Measurements from ENCODE around the gene TRMT44.

The TRMT44 gene

GRCh38 chr4:8439914-8440491, 574 bp upstream of the TRMT44 start:
- H3K9me3 Mint-ChIP-seq: no peaks in the 10 kb centered on the region
- peak overlapping the region; percentile 91 to 99 for H3K4me3 Mint-ChIP-seq
- H3K4me1 Mint-ChIP-seq: peaks cover 81% of the 10 kb centered on the region
- ATAC-seq: peak; percentile 75
- H3K27me3 Mint-ChIP-seq: no peaks in the 10 kb centered on the region
- peak in 1 of 2 donors; percentile 57 for DNase-seq
- H3K27ac Mint-ChIP-seq: peak overlapping the region; percentile 99 to 100

DNA sequence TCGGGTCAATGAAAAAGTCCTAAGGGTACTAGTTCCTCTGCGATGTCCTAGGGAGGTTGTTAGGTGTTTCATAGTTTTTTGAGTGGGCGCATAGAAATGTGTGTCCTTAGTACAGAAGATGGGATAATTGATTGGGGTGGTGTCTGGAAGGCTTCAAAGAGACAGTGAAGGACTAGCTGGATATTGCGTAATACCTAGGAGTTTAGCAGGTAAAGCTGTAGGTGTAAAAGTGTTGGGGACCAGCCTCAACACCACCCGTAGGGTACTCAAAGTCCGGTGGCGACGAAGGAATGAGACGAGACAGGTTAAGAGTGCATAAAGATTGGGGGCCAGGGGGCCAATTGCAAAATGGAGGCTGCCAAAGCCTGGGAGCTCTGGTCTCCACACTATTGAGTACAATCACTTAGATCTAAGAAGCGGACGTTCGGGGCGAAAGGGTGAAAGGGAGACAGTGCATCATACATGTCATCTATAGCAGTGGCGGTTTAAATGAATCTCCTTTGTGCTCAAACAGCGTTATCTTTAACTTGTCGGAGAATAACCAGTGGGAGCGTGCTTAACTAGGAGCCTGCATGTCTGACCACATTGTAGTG, 1.0 kb downstream of the TRMT44 start:
- Mint-ChIP-seq H3K4me1 (peaks cover 78% of the 10 kb centered on the region), H3K27me3 (no peaks in the 10 kb centered on the region), H3K4me3 (peak overlapping the region; percentile 87 to 91), H3K9me3 (no peaks in the 10 kb centered on the region), H3K27ac (peak overlapping the region; percentile 26 to 96)
- no peak for ATAC-seq
- no peak for DNase-seq

DNA sequence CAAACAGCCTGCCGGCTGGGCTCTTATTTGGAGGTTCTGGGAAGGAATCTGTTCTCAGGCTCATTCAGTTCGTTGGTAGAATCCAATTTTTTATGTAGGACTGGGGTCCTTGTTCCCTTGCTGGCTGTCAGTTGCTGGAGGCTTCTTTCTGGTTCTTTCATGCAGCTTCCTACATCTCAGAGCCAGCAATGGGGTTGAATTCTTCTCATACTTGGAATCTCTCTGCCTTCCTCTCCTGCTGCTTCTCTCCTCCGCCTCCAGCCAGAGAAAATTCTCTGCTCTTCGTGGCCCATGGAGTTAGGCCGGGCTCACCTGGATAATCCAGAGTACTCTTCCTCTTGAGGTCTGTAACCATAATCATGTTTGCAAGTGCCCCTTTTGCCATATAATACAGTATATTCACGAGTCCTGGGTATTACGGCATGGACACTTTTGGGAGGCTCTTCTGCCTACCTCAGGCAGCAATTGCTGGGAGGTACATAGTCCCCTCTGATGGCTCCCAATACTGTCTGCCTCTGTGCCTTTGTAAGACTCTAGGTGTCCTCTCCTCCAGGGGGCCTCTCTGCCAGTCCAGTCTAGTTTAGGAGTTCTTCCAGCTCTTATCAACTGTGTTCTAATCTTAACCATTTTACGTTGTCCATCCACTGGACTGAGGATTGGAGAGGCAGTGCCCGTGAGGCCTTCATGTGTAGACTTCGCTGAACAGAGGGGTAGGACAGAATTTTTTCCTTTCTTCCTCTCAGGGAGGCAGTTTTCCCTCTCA, 2.2 kb downstream of the TRMT44 start:
- peaks cover 69% of the 10 kb centered on the region for H3K4me1 Mint-ChIP-seq
- peak overlapping the region in 1 of 2 donors; percentile 23 for H3K27ac Mint-ChIP-seq
- ATAC-seq (no peak), DNase-seq (no peak)
- peak overlapping the region; percentile 53 to 75 for H3K4me3 Mint-ChIP-seq
- H3K9me3 Mint-ChIP-seq: no peaks in the 10 kb centered on the region
- no peaks in the 10 kb centered on the region for H3K27me3 Mint-ChIP-seq

- H3K4me1 Mint-ChIP-seq: peaks cover 59% of the 10 kb centered on the region
- no peaks in the 10 kb centered on the region for H3K9me3 Mint-ChIP-seq
- peak overlapping the region in 1 of 2 donors; percentile 69 for H3K27ac Mint-ChIP-seq
- no peaks in the 10 kb centered on the region for H3K27me3 Mint-ChIP-seq
- peak overlapping the region in 1 of 2 donors; percentile 23 for H3K4me3 Mint-ChIP-seq
- no peak for DNase-seq
- ATAC-seq: no peak
Measured at GRCh38 chr4:8443801-8444200, 3.2 kb downstream of the TRMT44 start.

DNA sequence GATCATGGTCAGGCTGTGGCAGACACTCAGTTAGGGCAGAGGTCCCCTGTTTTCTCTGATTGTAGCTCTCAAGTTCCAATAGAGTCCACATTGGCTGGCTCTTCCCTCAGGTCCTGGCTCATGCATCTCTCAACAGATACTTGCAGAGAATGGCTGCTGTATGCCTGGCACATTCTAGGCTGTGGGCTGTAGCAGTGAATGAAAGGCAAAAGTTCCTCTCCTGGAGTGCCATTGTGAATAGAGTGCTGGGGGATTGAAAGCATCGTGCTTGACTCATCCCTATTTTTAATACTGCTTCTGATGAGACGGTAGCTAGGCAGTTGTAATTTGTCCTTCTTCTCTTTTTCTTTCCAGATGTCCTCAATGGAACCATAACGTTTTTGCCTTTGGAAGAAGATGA, 5.5 kb downstream of the TRMT44 start:
- Mint-ChIP-seq H3K27ac (peak overlapping the region in 1 of 2 donors; percentile 31), H3K9me3 (no peaks in the 10 kb centered on the region), H3K27me3 (no peaks in the 10 kb centered on the region), H3K4me3 (no peak overlapping the region), H3K4me1 (peaks cover 44% of the 10 kb centered on the region)
- no peak for ATAC-seq
- DNase-seq: no peak

GRCh38 chr4:8451440-8452182, 11.0 kb downstream of the TRMT44 start:
- H3K27ac Mint-ChIP-seq: no peak overlapping the region
- DNase-seq (no peak), ATAC-seq (no peak)
- no peaks in the 10 kb centered on the region for H3K27me3 Mint-ChIP-seq
- no peaks in the 10 kb centered on the region for H3K4me1 Mint-ChIP-seq
- H3K9me3 Mint-ChIP-seq: no peaks in the 10 kb centered on the region
- H3K4me3 Mint-ChIP-seq: no peak overlapping the region

DNA sequence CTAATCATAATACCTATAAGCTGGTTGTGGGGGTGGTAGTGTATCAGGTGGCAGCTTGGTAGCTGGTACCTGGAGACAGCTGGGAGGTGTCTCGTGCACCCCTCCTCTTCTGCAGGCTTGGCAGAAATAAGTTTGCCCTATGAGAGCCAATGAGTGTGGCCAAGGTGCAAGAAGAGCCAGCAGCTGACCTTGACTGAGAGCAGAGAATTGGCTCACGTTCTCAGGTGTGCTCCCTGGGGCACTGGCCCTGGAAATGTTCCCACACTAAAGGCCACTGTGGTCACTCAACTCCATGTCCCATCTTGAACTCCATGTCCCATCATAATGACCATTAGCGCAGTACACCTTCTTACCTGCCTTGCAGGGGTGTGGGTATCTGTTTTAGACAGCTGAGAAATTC, 13.4 kb downstream of the TRMT44 start:
- Mint-ChIP-seq H3K4me3 (no peak overlapping the region), H3K4me1 (no peaks in the 10 kb centered on the region), H3K9me3 (no peaks in the 10 kb centered on the region), H3K27ac (no peak overlapping the region), H3K27me3 (no peaks in the 10 kb centered on the region)
- ATAC-seq (no peak), DNase-seq (no peak)

- Mint-ChIP-seq H3K4me1 (no peaks in the 10 kb centered on the region), H3K27ac (no peak overlapping the region), H3K9me3 (no peaks in the 10 kb centered on the region), H3K27me3 (no peaks in the 10 kb centered on the region), H3K4me3 (no peak overlapping the region)
- ATAC-seq (no peak), DNase-seq (no peak)
Measured at GRCh38 chr4:8457646-8458252, 17.2 kb downstream of the TRMT44 start.

GRCh38 chr4:8459867-8460445, 19.4 kb downstream of the TRMT44 start:
- no peak overlapping the region for H3K4me3 Mint-ChIP-seq
- peak overlapping the region; percentile 73 to 85 for H3K27ac Mint-ChIP-seq
- no peaks in the 10 kb centered on the region for H3K27me3 Mint-ChIP-seq
- DNase-seq (no peak), ATAC-seq (no peak)
- H3K4me1 Mint-ChIP-seq: no peaks in the 10 kb centered on the region
- no peaks in the 10 kb centered on the region for H3K9me3 Mint-ChIP-seq

GRCh38 chr4:8461086-8461485, 20.5 kb downstream of the TRMT44 start:
- Mint-ChIP-seq H3K4me1 (no peaks in the 10 kb centered on the region), H3K9me3 (no peaks in the 10 kb centered on the region), H3K27ac (no peak overlapping the region), H3K4me3 (no peak overlapping the region), H3K27me3 (no peaks in the 10 kb centered on the region)
- ATAC-seq (no peak), DNase-seq (no peak)

DNA sequence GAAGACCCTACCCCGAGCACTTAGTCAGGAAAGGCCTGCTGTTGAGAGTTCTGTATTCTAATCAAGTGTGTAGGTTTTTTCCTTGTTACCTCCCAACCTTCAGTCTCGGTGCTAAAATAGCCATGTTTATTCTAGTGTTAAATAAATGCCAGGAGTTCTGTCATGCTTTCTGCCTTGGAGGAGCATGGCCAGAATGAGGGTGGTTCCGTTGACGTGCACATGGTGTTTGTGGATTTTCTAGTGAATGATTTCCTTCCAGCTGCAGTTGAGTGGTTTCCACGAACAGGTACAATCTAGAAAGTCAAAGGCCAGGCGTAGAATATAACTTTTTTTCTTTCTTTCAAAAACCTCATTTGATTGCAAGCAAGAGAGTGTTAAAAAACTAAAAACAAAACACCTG, 21.0 kb downstream of the TRMT44 start:
- H3K4me1 Mint-ChIP-seq: no peaks in the 10 kb centered on the region
- H3K9me3 Mint-ChIP-seq: no peaks in the 10 kb centered on the region
- peak overlapping the region in 1 of 2 donors; percentile 33 for H3K27ac Mint-ChIP-seq
- no peak overlapping the region for H3K4me3 Mint-ChIP-seq
- ATAC-seq (no peak), DNase-seq (no peak)
- no peaks in the 10 kb centered on the region for H3K27me3 Mint-ChIP-seq

GRCh38 chr4:8463811-8464210, 23.2 kb downstream of the TRMT44 start:
- DNase-seq (no peak), ATAC-seq (no peak)
- Mint-ChIP-seq H3K27ac (no peak overlapping the region), H3K4me1 (no peaks in the 10 kb centered on the region), H3K4me3 (no peak overlapping the region), H3K27me3 (no peaks in the 10 kb centered on the region), H3K9me3 (no peaks in the 10 kb centered on the region)

DNA sequence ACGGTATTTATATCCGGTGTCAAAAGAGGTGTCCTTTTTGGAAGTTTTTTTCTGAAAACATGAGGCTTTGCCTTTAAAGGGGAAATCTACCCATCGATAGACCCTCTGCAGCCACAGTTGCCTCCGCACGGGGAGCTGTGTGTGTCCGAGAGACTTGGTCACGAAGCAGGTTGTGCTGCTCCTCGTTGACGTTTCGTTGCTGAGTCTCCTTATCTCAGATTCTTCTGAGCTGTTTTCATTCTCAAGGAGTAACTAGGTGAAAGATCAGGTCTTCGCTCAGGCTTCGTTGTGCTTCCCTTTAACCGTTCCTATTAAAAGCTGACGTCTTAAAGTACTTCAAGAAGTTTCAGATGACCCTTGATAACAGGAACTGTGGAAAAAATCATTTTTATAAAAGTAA, 23.8 kb downstream of the TRMT44 start:
- Mint-ChIP-seq H3K27ac (no peak overlapping the region), H3K27me3 (no peaks in the 10 kb centered on the region), H3K4me1 (no peaks in the 10 kb centered on the region), H3K9me3 (no peaks in the 10 kb centered on the region), H3K4me3 (no peak overlapping the region)
- ATAC-seq (no peak), DNase-seq (no peak)

GRCh38 chr4:8465615-8466611, 25.3 kb downstream of the TRMT44 start:
- ATAC-seq (no peak), DNase-seq (no peak)
- Mint-ChIP-seq H3K4me3 (no peak overlapping the region), H3K27ac (peak overlapping the region; percentile 7 to 63), H3K27me3 (no peaks in the 10 kb centered on the region), H3K4me1 (no peaks in the 10 kb centered on the region), H3K9me3 (no peaks in the 10 kb centered on the region)
